ENCODE results near the gene LARGE1. TPM values are rescaled to one million over a fixed set of nuclear protein-coding genes. Genes with fewer than 3 reads are reported as not detected.
A peak's percentile ranks its signal among the peaks of the same experiment; 100 is the strongest.

Gene LARGE1
- total and polyA plus RNA-seq, 2 of the 4 experiments (the other 2 are of a cell fraction): 6.2 to 12.4 TPM

GRCh38 chr22:33851821-33852384 lies 68.4 kb downstream of the LARGE1 start:
- intact Hi-C loops (cut with micrococcal nuclease): loop anchor here (5.0 kb wide), 1 partner anchor 60 kb away; no protein-coding TSS in a partner anchor
- H4K8ac ChIP-seq (ENCODE audit: low read depth in 2 of 2, low read length in 2 of 2): peak overlapping the region in 1 of 2 experiments; percentile 51; a peak in 2 of 4 replicates
- no peak overlapping the region for H2AK5ac ChIP-seq (ENCODE audit: low read depth, low read length)
- in situ Hi-C loops (cut with MboI; ENCODE audit: low sequenced_read_pairs): no loop called here
- ATAC-seq (ENCODE audit: low read depth) (no peak), DNase-seq (no peak)
- TF ChIP-seq SMC3 (IDR thresholded peaks at IDR 0.05; ENCODE audit: low read depth, low read length) (no peak), RCOR1 (IDR thresholded peaks at IDR 0.05; ENCODE audit: insufficient replicate concordance, low read length) (no peak), CEBPB (IDR thresholded peaks at IDR 0.05; ENCODE audit: low read depth, low read length) (no peak), RAD21 (IDR thresholded peaks at IDR 0.05; ENCODE audit: low read length) (no peak), CHD1 (IDR thresholded peaks at IDR 0.05; ENCODE audit: low read depth, low read length) (no peak), POLR2A (IDR thresholded peaks at IDR 0.05; ENCODE audit: low read depth, low read length) (no peak), CTCF (conservative IDR thresholded peaks at IDR 0.05; ENCODE audit: low read depth, low read length) (no peak)
- ChIA-PET POLR2A (ENCODE audit: unreplicated experiment) (interaction anchor here (0.8 kb wide), 1 partner anchor 15 kb away, joined by 4 read pairs; no protein-coding TSS in a partner anchor), CTCF (interaction anchor here (0.6 kb wide), 2 partner anchors 9 to 58 kb away, joined by 3 to 4 read pairs; no protein-coding TSS in a partner anchor)
- H3K79me1 ChIP-seq (ENCODE audit: low read depth in 1 of 2, low read length in 2 of 2): peaks cover 12 to 39% of the 10 kb centered on the region in 2 experiments; a peak in 3 of 4 replicates
- no peaks in the 10 kb centered on the region for H3K27me3 ChIP-seq (ENCODE audit: control insufficient read depth, insufficient read depth, low read length)
- no peak overlapping the region for H3K56ac ChIP-seq (ENCODE audit: extremely low read depth, insufficient read depth, low read length)
- H3K36me3 ChIP-seq (ENCODE audit: control insufficient read depth, insufficient read depth, low read length): no peaks in the 10 kb centered on the region
- H3K14ac ChIP-seq (replicated peaks; ENCODE audit: low read depth, low read length): peak overlapping the region; percentile 49; the same call in 1 of the 2 replicates
- H2BK120ac ChIP-seq (ENCODE audit: low read depth, low read length): peak overlapping the region; percentile 39; the same call in 1 of the 2 replicates
- peak overlapping the region; percentile 48 for H2BK5ac ChIP-seq (ENCODE audit: low read depth, low read length, poor library complexity, severe bottlenecking)
- H3K23ac ChIP-seq (ENCODE audit: low read depth, low read length): peak overlapping the region; percentile 86; the same call in 1 of the 2 replicates
- no peak overlapping the region for H4K91ac ChIP-seq (ENCODE audit: insufficient read depth, low read depth, low read length)
- no peaks in the 10 kb centered on the region for H3K9me3 ChIP-seq (ENCODE audit: control insufficient read depth, insufficient read depth, low read length)
- no peak overlapping the region for H3K27ac ChIP-seq (ENCODE audit: insufficient read depth, low read length)
- no peak overlapping the region for H3K9ac ChIP-seq (ENCODE audit: low read depth, low read length)
- H2BK20ac ChIP-seq (ENCODE audit: low read depth, low read length): no peak overlapping the region
- WGBS, 2 experiments (ENCODE audit: extremely low coverage in 2 of 2, insufficient read length in 1 of 2): no CpG with 5 or more reads among the region's 5 CpGs
- dilution Hi-C loops (cut with HindIII; ENCODE audit: low sequenced_read_pairs, unreplicated experiment): no loop called here
- H3K4me3 ChIP-seq (ENCODE audit: insufficient read depth, low read depth, low read length): no peak overlapping the region
- H4K20me1 ChIP-seq (ENCODE audit: insufficient read depth, low read length): no peaks in the 10 kb centered on the region
- peak overlapping the region; percentile 24; the same call in 1 of the 2 replicates for H3K4ac ChIP-seq (ENCODE audit: low read depth, low read length)
- H2AK9ac ChIP-seq (replicated peaks; ENCODE audit: low read depth, low read length, poor library complexity): no peak overlapping the region
- no peak overlapping the region for H2AFZ ChIP-seq (replicated peaks; ENCODE audit: low read length, poor library complexity)
- peak overlapping the region; percentile 51 for H4K5ac ChIP-seq (ENCODE audit: low read depth, low read length)
- H3K4me1 ChIP-seq (ENCODE audit: control insufficient read depth, insufficient read depth, low read length): peaks cover 16% of the 10 kb centered on the region
- no peaks in the 10 kb centered on the region; the same call in none of the 2 replicates for H3K9me1 ChIP-seq (ENCODE audit: insufficient read depth, low read length)
- H3K4me2 ChIP-seq (ENCODE audit: low read depth, low read length): peak overlapping the region; percentile 75; the same call in 1 of the 2 replicates
- peak overlapping the region; percentile 61; the same call in 1 of the 2 replicates for H3K18ac ChIP-seq (ENCODE audit: low read depth, low read length)
- no peak overlapping the region; the same call in 2 of the 3 replicates for H2BK15ac ChIP-seq (ENCODE audit: low read depth, low read length)
- no TSS peak for BruUV-seq (replicated peaks)

Data from IMR-90 (cell line).